Measurements from ENCODE around the gene AMN1. TPM values are rescaled to one million over a fixed set of nuclear protein-coding genes. Genes with fewer than 3 reads are reported as not detected.

The AMN1 gene
- total and polyA plus RNA-seq, 2 of the 13 experiments (the other 11 are each of a cell fraction or from before 2014, with no cell fraction given), result 7.5 to 26.5 TPM

DNA sequence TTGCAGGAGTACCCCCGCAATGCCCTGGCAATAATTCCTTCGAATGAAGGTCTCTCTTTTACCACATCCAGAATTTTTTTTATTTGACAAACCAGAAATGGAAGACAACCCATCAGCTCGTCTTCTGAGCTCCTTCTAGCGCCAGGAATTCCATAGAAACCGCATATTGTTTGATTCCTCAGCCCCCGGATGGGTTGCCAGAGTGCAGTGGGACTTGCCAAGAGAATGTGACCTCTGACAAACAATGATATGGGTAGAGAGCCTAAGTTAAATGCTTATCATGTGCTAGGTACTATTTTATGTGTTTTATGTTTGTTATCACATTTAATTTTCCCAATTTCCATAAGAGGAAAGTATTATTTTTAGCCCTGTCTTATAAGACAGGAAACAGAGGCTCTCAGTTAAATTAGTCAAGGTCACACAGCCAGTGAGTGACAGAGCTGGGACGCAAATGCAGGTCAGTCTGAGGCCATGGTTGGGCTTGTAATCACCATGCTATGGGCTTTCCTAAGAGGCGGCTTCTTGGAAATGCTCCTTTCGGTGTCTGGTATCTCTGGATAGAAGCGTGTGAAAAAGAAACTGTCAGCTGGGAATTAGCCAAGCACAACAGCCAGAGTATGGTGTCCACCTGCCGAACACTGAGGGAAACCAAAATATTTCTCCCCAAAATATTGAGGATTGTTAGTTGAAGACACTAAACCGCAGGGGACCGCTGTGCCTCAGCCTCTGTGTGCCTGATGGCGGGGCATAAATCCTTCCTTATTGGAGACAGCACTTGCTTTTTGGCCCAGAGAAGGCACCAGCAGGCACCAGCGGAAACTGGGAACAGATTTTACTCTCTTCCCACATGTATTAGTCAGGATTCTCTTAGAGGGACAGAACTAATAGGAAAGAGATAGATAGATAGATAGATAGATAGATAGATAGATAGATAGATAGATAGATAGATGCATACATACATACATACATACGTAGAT, 98.8 kb downstream of the AMN1 start (continued):
- TF ChIP-seq EHMT2 (IDR thresholded peaks at IDR 0.05; ENCODE audit: borderline replicate concordance, low read depth, low read length) (no peak), POLR2AphosphoS5 (IDR thresholded peaks at IDR 0.05; ENCODE audit: low read depth, low read length) (no peak)
- TF ChIP-seq, protein P1, sequence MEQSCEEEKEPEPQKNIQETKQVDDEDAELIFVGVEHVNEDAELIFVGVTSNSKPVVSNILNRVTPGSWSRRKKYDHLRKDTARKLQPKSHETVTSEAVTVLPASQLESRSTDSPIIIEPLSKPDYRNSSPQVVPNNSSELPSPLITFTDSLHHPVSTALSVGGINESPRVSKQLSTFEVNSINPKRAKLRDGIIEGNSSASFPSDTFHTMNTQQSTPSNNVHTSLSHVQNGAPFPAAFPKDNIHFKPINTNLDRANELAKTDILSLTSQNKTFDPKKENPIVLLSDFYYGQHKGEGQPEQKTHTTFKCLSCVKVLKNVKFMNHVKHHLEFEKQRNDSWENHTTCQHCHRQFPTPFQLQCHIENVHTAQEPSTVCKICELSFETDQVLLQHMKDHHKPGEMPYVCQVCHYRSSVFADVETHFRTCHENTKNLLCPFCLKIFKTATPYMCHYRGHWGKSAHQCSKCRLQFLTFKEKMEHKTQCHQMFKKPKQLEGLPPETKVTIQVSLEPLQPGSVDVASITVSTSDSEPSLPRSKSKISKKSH (CRISPR knock-in tag; IDR thresholded peaks at IDR 0.05; ENCODE audit: borderline replicate concordance), result no peak

- Histone ChIP-seq H4K20me1 (ENCODE audit: insufficient read depth, low read length) (no peaks in the 10 kb centered on the region), H3K79me2 (ENCODE audit: insufficient read depth, low read length) (no peaks in the 10 kb centered on the region), H3K4me3 (replicated peaks in 1 of 3; ENCODE audit: insufficient read depth in 1 of 3, low read depth in 2 of 3, low read length in 3 of 3) (no peak overlapping the region), H3K4me2 (ENCODE audit: low read depth, low read length) (no peak overlapping the region), H3K9ac (ENCODE audit: insufficient read depth, low read depth, low read length) (no peak overlapping the region), H3K4me1 (ENCODE audit: insufficient read depth, low read length) (peaks cover 13% of the 10 kb centered on the region), H3K36me3 (replicated peaks in 1 of 2; ENCODE audit: control insufficient read depth in 1 of 2, insufficient read depth in 2 of 2, low read length in 2 of 2) (no peaks in the 10 kb centered on the region), H3K27me3 (ENCODE audit: control insufficient read depth in 1 of 2, insufficient read depth in 2 of 2, low read length in 2 of 2) (no peaks in the 10 kb centered on the region; a peak in 2 of 5 replicates), H3K27ac (ENCODE audit: extremely low read length, insufficient read depth, low read length) (no peak overlapping the region), H2AFZ (ENCODE audit: low read length) (no peak overlapping the region), H3K9me3 (ENCODE audit: low read length) (no peaks in the 10 kb centered on the region)
- POLR2A ChIA-PET, result no interaction called here
- DNase-seq (ENCODE audit: low spot score) (no peak), ATAC-seq (no peak), FAIRE-seq (no peak)
- 83% methylated on average over 5 of the region's 5 CpGs for WGBS (ENCODE audit: low lambda C conversion rate)
- intact Hi-C loops (cut with micrococcal nuclease; ENCODE audit: unreplicated experiment), result no loop called here
- CTCF ChIA-PET (ENCODE audit: low intra/inter-chr PET ratio, low total read pairs), result no interaction called here
- no TSS peak for BruUV-seq (replicated peaks)
- in situ Hi-C loops (cut with HindIII; ENCODE audit: extremely low pct_ligation_motif_present, low pct_unique_long_range_greater_than_20kb), result no loop called here
- TF ChIP-seq ZHX1 (CRISPR knock-in tag; IDR thresholded peaks at IDR 0.05; ENCODE audit: low read depth), result no peak
- TF ChIP-seq SETDB1 (CRISPR knock-in tag; IDR thresholded peaks at IDR 0.05; ENCODE audit: borderline replicate concordance), result no peak
- TF ChIP-seq ZNF337 (CRISPR knock-in tag; IDR thresholded peaks at IDR 0.05; ENCODE audit: borderline replicate concordance, low read depth), result no peak
- no peak for TF ChIP-seq TERF1 (CRISPR knock-in tag; IDR thresholded peaks at IDR 0.05)
- no peak for TF ChIP-seq ZNF572 (CRISPR knock-in tag; IDR thresholded peaks at IDR 0.05)
- TF ChIP-seq TBL1XR1 (IDR thresholded peaks at IDR 0.05; ENCODE audit: borderline replicate concordance, low read length, partially characterized antibody), result no peak
- no peak for TF ChIP-seq ATM (IDR thresholded peaks at IDR 0.05; ENCODE audit: borderline replicate concordance)
- TF ChIP-seq, protein P2, sequence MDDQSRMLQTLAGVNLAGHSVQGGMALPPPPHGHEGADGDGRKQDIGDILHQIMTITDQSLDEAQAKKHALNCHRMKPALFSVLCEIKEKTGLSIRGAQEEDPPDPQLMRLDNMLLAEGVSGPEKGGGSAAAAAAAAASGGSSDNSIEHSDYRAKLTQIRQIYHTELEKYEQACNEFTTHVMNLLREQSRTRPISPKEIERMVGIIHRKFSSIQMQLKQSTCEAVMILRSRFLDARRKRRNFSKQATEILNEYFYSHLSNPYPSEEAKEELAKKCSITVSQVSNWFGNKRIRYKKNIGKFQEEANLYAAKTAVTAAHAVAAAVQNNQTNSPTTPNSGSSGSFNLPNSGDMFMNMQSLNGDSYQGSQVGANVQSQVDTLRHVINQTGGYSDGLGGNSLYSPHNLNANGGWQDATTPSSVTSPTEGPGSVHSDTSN (CRISPR knock-in tag; IDR thresholded peaks at IDR 0.05; ENCODE audit: borderline replicate concordance), result no peak
- no peak for TF ChIP-seq RBM39 (IDR thresholded peaks at IDR 0.05; ENCODE audit: low read depth, low read length, poor library complexity, severe bottlenecking)
- no peak for TF ChIP-seq KDM6A (CRISPR knock-in tag; IDR thresholded peaks at IDR 0.05; ENCODE audit: low read depth)
- no peak for TF ChIP-seq ZNF17 (CRISPR knock-in tag; IDR thresholded peaks at IDR 0.05)
Observed at GRCh38 chr12:31627456-31628054, 101.3 kb downstream of the AMN1 start.

Measured in HepG2 (cell line).